T-cell (primary cell): ENCODE data around the gene ABHD5. TPM values are rescaled to one million over a fixed set of nuclear protein-coding genes. Genes with fewer than 3 reads are reported as not detected.

Experiments
- ATAC-seq, 4 experiments: fragments of 200-7000 bp in 3 of 4; fragments of 150-1000 bp in 1 of 4; cut with Tn5 transposase; replicated peaks in 1 of 4; 1 replicate in 3 of 4; 2 replicates in 1 of 4; pipeline ENCODE4 v1.10.0; 2021; ENCODE audit warnings: moderate library complexity in 3 of 4, mild to moderate bottlenecking in 2 of 4, moderate number of reproducible peaks in 1 of 4
- CTCF ChIA-PET, 2 donors: fragments of 300-600 bp; sonication (Branson Sonifier 250); formaldehyde crosslinking; loops; one replicate each; lab custom pipeline; 2022; ENCODE audit warnings: antibody characterized with exemption in 2 of 2; lab: Charles Lee
- POLR2A ChIA-PET, 2 donors: fragments of 300-600 bp; sonication (Branson Sonifier 250); formaldehyde crosslinking; loops; one replicate each; lab custom pipeline; 2022; ENCODE audit warnings: antibody characterized with exemption in 2 of 2; lab: Charles Lee
- DNase-seq, 35 experiments: peaks; one replicate each; pipeline versions ENCODE4 v3.0.0 to v3.0.0-alpha.2; 2013 to 2023
- H3K27ac ChIP-seq: one replicate; pipeline ENCODE4 v1.5.1; 2013; ENCODE audit warnings: low read length
- H3K27me3 ChIP-seq, 2 experiments: replicated peaks in 1 of 2; 1 replicate in 1 of 2; 2 replicates in 1 of 2; pipeline versions ENCODE4 v1.6.1 to v1.7.0; 2013; ENCODE audit warnings: low read length in 1 of 2, mixed read lengths in 1 of 2; ENCODE audit not compliant: control insufficient read depth in 2 of 2, insufficient read depth in 2 of 2; ENCODE audit errors: extremely low read depth in 1 of 2
- H3K36me3 ChIP-seq, 2 donors: 1 replicate in 1 of 2; 2 replicates in 1 of 2; pipeline versions ENCODE4 v1.6.1 to v1.7.0; 2013; ENCODE audit warnings: low read length in 1 of 2; ENCODE audit not compliant: control insufficient read depth in 2 of 2, insufficient read depth in 1 of 2; ENCODE audit errors: extremely low read depth in 1 of 2
- H3K4me1 ChIP-seq, 2 experiments: 1 replicate in 1 of 2; 2 replicates in 1 of 2; pipeline versions ENCODE4 v1.6.1 to v1.7.0; 2013; ENCODE audit warnings: low read length in 2 of 2, mixed read lengths in 1 of 2; ENCODE audit not compliant: insufficient read depth in 2 of 2, control insufficient read depth in 1 of 2; ENCODE audit errors: extremely low read depth in 1 of 2
- H3K4me3 ChIP-seq, 2 donors: 1 replicate in 1 of 2; 2 replicates in 1 of 2; pipeline versions ENCODE4 v1.5.1 to v1.7.0; 2013; ENCODE audit warnings: mild to moderate bottlenecking in 2 of 2, low read length in 1 of 2, moderate library complexity in 1 of 2; ENCODE audit not compliant: control insufficient read depth in 1 of 2; ENCODE audit errors: extremely low read depth in 1 of 2
- H3K9me3 ChIP-seq: 2 replicates; pipeline ENCODE4 v1.7.0; 2013
- H3K27ac Mint-ChIP-seq, 2 donors: one replicate each; pipeline ENCODE4 v1.8.0; 2020 to 2021; ENCODE audit warnings: mild to moderate bottlenecking in 2 of 2, mixed read lengths in 2 of 2
- H3K27me3 Mint-ChIP-seq, 2 donors: one replicate each; pipeline ENCODE4 v1.8.0; 2021 to 2022; ENCODE audit warnings: mixed read lengths in 2 of 2
- H3K36me3 Mint-ChIP-seq: one replicate; pipeline ENCODE4 v1.8.0; 2021; ENCODE audit warnings: mixed read lengths
- H3K4me1 Mint-ChIP-seq, 3 donors: one replicate each; pipeline ENCODE4 v1.8.0; 2020 to 2022; ENCODE audit warnings: mixed read lengths in 3 of 3, mild to moderate bottlenecking in 1 of 3
- H3K4me3 Mint-ChIP-seq, 3 donors: one replicate each; pipeline ENCODE4 v1.8.0; 2020 to 2022; ENCODE audit warnings: mild to moderate bottlenecking in 3 of 3, mixed read lengths in 3 of 3, moderate library complexity in 3 of 3
- H3K9me3 Mint-ChIP-seq, 3 donors: one replicate each; pipeline ENCODE4 v1.8.0; 2020 to 2022; ENCODE audit warnings: mixed read lengths in 3 of 3
- WGBS: methylation state at CpG from one replicate; pipeline ENCODE4 v1.1.5; 2013; ENCODE audit warnings: missing lambda C conversion rate; ENCODE audit not compliant: insufficient coverage; 5-methylcytosine and 5-hydroxymethylcytosine counted together
- total RNA-seq, 35 experiments: library from RNA in 6 of 35; stranded (reverse) in 6 of 35; fragments of 120-200 nt in 1 of 35; gene quantifications; one replicate each; pipeline versions ENCODE4 v1.2.1 to v1.2.4 and lab custom pipeline; 2013 to 2026

ABHD5 gene
- total RNA-seq, 5 donors from 2014 or later (not counting 1 experiment from before 2014, with no cell fraction given): 5.3 to 9.2 (median 8.2) TPM

- H3K27me3 Mint-ChIP-seq: no peaks in the 10 kb centered on the region
- ChIA-PET POLR2A (no interaction called here), CTCF (no interaction called here)
- H3K4me3 Mint-ChIP-seq: no peak overlapping the region
- Histone ChIP-seq H3K4me3 (no peak overlapping the region), H3K27me3 (no peaks in the 10 kb centered on the region), H3K9me3 (no peaks in the 10 kb centered on the region), H3K36me3 (peaks cover 10 to 25% of the 10 kb centered on the region in 2 donors), H3K4me1 (no peaks in the 10 kb centered on the region), H3K27ac (no peak overlapping the region)
- H3K4me1 Mint-ChIP-seq: no peaks in the 10 kb centered on the region
- no CpG with 5 or more reads among the region's 2 CpGs for WGBS
- ATAC-seq: no peak
- no peaks in the 10 kb centered on the region for H3K9me3 Mint-ChIP-seq
- no peak overlapping the region for H3K27ac Mint-ChIP-seq
- DNase-seq: no peak
- H3K36me3 Mint-ChIP-seq: peaks cover 47% of the 10 kb centered on the region
These were observed 27.6 kb downstream of the ABHD5 start for GRCh38 chr3:43718296-43718695.

GRCh38 chr3:43723121-43723734, 32.5 kb downstream of the ABHD5 start:
- 100% methylated on average over 1 of the region's 3 CpGs for WGBS
- H3K36me3 Mint-ChIP-seq: peaks cover 30% of the 10 kb centered on the region
- H3K27me3 Mint-ChIP-seq: no peaks in the 10 kb centered on the region
- ATAC-seq (no peak), DNase-seq (no peak)
- Histone ChIP-seq H3K4me3 (no peak overlapping the region), H3K36me3 (peaks cover 0 to 18% of the 10 kb centered on the region in 2 donors), H3K4me1 (no peaks in the 10 kb centered on the region), H3K27me3 (no peaks in the 10 kb centered on the region), H3K9me3 (no peaks in the 10 kb centered on the region), H3K27ac (no peak overlapping the region)
- no peak overlapping the region for H3K4me3 Mint-ChIP-seq
- H3K9me3 Mint-ChIP-seq: no peaks in the 10 kb centered on the region
- CTCF ChIA-PET: no interaction called here
- H3K4me1 Mint-ChIP-seq: no peaks in the 10 kb centered on the region
- POLR2A ChIA-PET: no interaction called here
- H3K27ac Mint-ChIP-seq: no peak overlapping the region

GRCh38 chr3:43726521-43726920, 35.8 kb downstream of the ABHD5 start:
- no CpG with 5 or more reads among the region's 4 CpGs for WGBS
- H3K27ac ChIP-seq: no peak overlapping the region
- ChIA-PET CTCF (no interaction called here), POLR2A (no interaction called here)
- no peak for DNase-seq
- ATAC-seq: no peak
- Mint-ChIP-seq H3K27me3 (no peaks in the 10 kb centered on the region), H3K4me3 (no peak overlapping the region), H3K27ac (no peak overlapping the region), H3K9me3 (no peaks in the 10 kb centered on the region), H3K4me1 (no peaks in the 10 kb centered on the region), H3K36me3 (peaks cover 28% of the 10 kb centered on the region)
- no peaks in the 10 kb centered on the region for H3K4me1 ChIP-seq
- H3K4me3 ChIP-seq: no peak overlapping the region
- H3K36me3 ChIP-seq: no peaks in the 10 kb centered on the region
- no peaks in the 10 kb centered on the region for H3K27me3 ChIP-seq
- no peaks in the 10 kb centered on the region for H3K9me3 ChIP-seq

- no peaks in the 10 kb centered on the region for H3K9me3 Mint-ChIP-seq
- no peaks in the 10 kb centered on the region for H3K27me3 Mint-ChIP-seq
- no peaks in the 10 kb centered on the region for H3K4me1 Mint-ChIP-seq
These were observed 37.2 kb downstream of the ABHD5 start for GRCh38 chr3:43727930-43728329.

GRCh38 chr3:43728476-43728875, 37.7 kb downstream of the ABHD5 start:
- 94% methylated on average over 2 of the region's 5 CpGs for WGBS
- Histone ChIP-seq H3K36me3 (no peaks in the 10 kb centered on the region), H3K27me3 (no peaks in the 10 kb centered on the region), H3K4me3 (no peak overlapping the region), H3K9me3 (no peaks in the 10 kb centered on the region), H3K4me1 (no peaks in the 10 kb centered on the region), H3K27ac (no peak overlapping the region)
- DNase-seq (no peak), ATAC-seq (no peak)
- Mint-ChIP-seq H3K4me1 (no peaks in the 10 kb centered on the region), H3K27me3 (no peaks in the 10 kb centered on the region), H3K4me3 (no peak overlapping the region), H3K27ac (no peak overlapping the region), H3K36me3 (peaks cover 31% of the 10 kb centered on the region), H3K9me3 (no peaks in the 10 kb centered on the region)
- CTCF ChIA-PET: no interaction called here
- POLR2A ChIA-PET: interaction anchor here in 1 of 2 donors (0.7 kb wide), 1 partner anchor 38 kb away, joined by 3 read pairs; no protein-coding TSS in a partner anchor

More at GRCh38 chr3:43727930-43728329, 37.2 kb downstream of the ABHD5 start:
- POLR2A ChIA-PET: no interaction called here
- Histone ChIP-seq H3K4me1 (no peaks in the 10 kb centered on the region), H3K27ac (no peak overlapping the region), H3K36me3 (no peaks in the 10 kb centered on the region), H3K4me3 (no peak overlapping the region), H3K27me3 (no peaks in the 10 kb centered on the region), H3K9me3 (no peaks in the 10 kb centered on the region)
- DNase-seq (no peak), ATAC-seq (no peak)
- WGBS: 100% methylated on average over 2 of the region's 3 CpGs
- no peak overlapping the region for H3K27ac Mint-ChIP-seq
- H3K36me3 Mint-ChIP-seq: peaks cover 28% of the 10 kb centered on the region
- no peak overlapping the region for H3K4me3 Mint-ChIP-seq
- CTCF ChIA-PET: no interaction called here

GRCh38 chr3:43728947-43729346, 38.2 kb downstream of the ABHD5 start:
- H3K9me3 Mint-ChIP-seq: no peaks in the 10 kb centered on the region
- no peaks in the 10 kb centered on the region for H3K36me3 ChIP-seq
- no peaks in the 10 kb centered on the region for H3K4me1 Mint-ChIP-seq
- no peak for DNase-seq
- H3K4me3 ChIP-seq: no peak overlapping the region
- no peak for ATAC-seq
- peaks cover 35% of the 10 kb centered on the region for H3K36me3 Mint-ChIP-seq
- H3K27ac Mint-ChIP-seq: no peak overlapping the region
- WGBS: no CpG with 5 or more reads among the region's 5 CpGs
- no peaks in the 10 kb centered on the region for H3K9me3 ChIP-seq
- H3K4me3 Mint-ChIP-seq: no peak overlapping the region
- ChIA-PET POLR2A (interaction anchor here in 1 of 2 donors (0.7 kb wide), 1 partner anchor 38 kb away, joined by 3 read pairs; no protein-coding TSS in a partner anchor), CTCF (no interaction called here)
- no peaks in the 10 kb centered on the region for H3K4me1 ChIP-seq
- H3K27ac ChIP-seq: no peak overlapping the region
- no peaks in the 10 kb centered on the region for H3K27me3 ChIP-seq
- H3K27me3 Mint-ChIP-seq: no peaks in the 10 kb centered on the region
